AG04450 (cell line): Measurements from ENCODE around the gene EHMT1. TPM values are rescaled to one million over a fixed set of nuclear protein-coding genes. Genes with fewer than 3 reads are reported as not detected.
A peak's percentile ranks its signal among the peaks of the same experiment; 100 is the strongest.

Experiments
- CTCF ChIA-PET: fragments of 300-600, 350-600 bp; formaldehyde crosslinking; extraction: SDS; loops from one replicate; lab custom pipeline; 2022; ENCODE audit warnings: antibody characterized with exemption, inconsistent platforms; lab: Charles Lee
- POLR2A ChIA-PET: fragments of 350-600 bp; formaldehyde crosslinking; extraction: SDS; loops from one replicate; lab custom pipeline; 2021; ENCODE audit warnings: antibody characterized with exemption, inconsistent platforms; lab: Yijun Ruan, JAX
- DNase-seq: peaks from one replicate; pipeline ENCODE4 v3.0.0-alpha.2; 2011; ENCODE audit warnings: low read depth, low spot score
- H3K27ac ChIP-seq: one replicate; pipeline ENCODE4 v1.5.1; 2012; ENCODE audit warnings: low read depth, low read length, control low read depth
- H3K27me3 ChIP-seq: one replicate; pipeline ENCODE4 v1.6.0; 2012; ENCODE audit warnings: low read length; ENCODE audit not compliant: control insufficient read depth, insufficient read depth
- H3K4me3 ChIP-seq: 2 replicates; pipeline ENCODE4 v1.5.1; 2011; ENCODE audit warnings: mild to moderate bottlenecking, low read depth, low read length, control low read depth
- H3K9me3 ChIP-seq: 2 replicates; pipeline ENCODE4 v1.5.1; 2012; ENCODE audit warnings: low read length; ENCODE audit not compliant: control insufficient read depth, insufficient read depth
- CTCF ChIP-seq: IDR thresholded peaks from 2 replicates; pipeline ENCODE4 v1.5.1; 2011; ENCODE audit warnings: low read depth, low read length, control low read depth, inconsistent platforms
- polyA plus RNA-seq: library from polyadenylated mRNA; depleted of rRNA; stranded (reverse); fragments of >200 nt; gene quantifications from 2 replicates; pipeline ENCODE4 v1.2.3, GENCODE V29; 2011

Gene EHMT1
- polyA plus RNA-seq, 1 experiment = 26.1 TPM

DNA sequence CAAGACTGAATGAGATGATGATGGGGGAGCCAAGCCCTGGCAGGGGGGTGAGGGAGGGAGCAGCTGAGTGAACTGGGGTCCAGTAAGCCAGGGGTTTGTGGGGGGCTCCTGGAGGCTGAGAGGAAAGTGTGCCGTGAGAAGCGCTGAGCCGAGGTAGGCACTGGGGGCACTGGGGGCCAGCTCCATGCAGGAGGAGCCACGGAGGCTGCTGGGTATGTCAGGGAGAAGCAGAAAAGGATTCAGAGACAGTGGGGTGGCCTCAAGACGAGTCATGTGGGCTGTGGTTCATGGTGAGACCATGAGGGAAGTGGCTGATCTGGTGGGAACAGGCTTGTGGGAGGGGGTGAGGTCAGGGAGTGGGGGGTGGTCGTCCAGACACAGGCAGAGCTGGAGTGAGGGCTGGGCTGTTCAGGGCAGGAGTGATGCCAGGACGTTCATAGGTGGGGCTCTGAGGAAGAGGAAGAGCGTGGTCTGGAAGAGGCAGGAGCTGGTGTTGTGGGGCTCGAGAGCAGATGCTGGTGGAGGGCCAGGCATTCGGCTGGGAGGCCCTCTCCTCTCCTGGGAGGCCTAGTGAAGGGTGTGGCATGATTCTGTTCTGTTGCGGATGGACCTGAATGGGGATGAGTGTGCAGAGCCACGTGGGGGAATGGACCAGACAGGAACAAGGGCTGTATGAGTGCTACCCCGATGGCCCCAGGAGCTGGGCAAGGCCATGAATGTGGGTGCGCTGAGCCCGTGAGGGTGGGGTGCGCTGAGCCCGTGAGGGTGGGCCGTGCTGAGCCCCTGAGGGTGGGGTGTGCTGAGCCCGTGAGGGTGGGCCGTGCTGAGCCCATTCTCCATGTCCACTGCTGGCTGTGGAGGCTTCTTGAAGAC is 166.1 kb downstream of the EHMT1 start:
- Histone ChIP-seq H3K27me3 (no peaks in the 10 kb centered on the region), H3K4me3 (no peak overlapping the region), H3K9me3 (no peaks in the 10 kb centered on the region; the same call in 1 of the 2 replicates), H3K27ac (no peak overlapping the region)
- no peak for TF ChIP-seq CTCF
- no peak for DNase-seq
- ChIA-PET POLR2A (no interaction called here), CTCF (no interaction called here)

DNA sequence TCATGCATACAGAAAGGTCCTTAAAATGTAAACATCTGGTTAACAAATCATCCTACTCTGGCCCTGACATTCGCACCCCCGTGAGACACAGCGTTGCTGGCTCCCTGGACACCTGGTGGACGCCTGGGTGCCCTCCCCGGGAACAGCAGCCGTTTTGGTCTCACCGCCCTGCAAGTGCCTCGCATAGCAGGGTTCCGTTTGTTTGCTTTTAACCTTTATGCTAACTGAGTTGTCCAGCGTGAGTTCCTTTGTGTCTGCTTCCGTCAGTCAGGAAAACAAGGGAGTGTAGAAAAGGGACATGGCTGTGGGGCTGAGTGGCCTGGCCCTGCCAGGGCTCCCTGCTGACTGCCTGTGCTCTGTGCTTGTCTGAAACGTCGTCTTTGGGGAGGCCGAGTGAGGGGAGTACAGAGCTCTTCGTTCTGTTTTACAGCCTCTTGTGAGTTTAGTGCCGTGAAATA is 166.9 kb downstream of the EHMT1 start:
- DNase-seq = no peak
- TF ChIP-seq CTCF = no peak
- peak overlapping the region; percentile 11 for H3K27ac ChIP-seq
- CTCF ChIA-PET = interaction anchor here (0.6 kb wide), 1 partner anchor 113 kb away, joined by 3 read pairs; no protein-coding TSS in a partner anchor
- no peak overlapping the region for H3K4me3 ChIP-seq
- POLR2A ChIA-PET = no interaction called here
- H3K9me3 ChIP-seq = no peaks in the 10 kb centered on the region; the same call in 1 of the 2 replicates
- H3K27me3 ChIP-seq = no peaks in the 10 kb centered on the region

- H3K27ac ChIP-seq = no peak overlapping the region
- DNase-seq = no peak
- H3K4me3 ChIP-seq = no peak overlapping the region
- ChIA-PET POLR2A (no interaction called here), CTCF (no interaction called here)
- H3K9me3 ChIP-seq = no peaks in the 10 kb centered on the region; the same call in 1 of the 2 replicates
- no peak for TF ChIP-seq CTCF
- no peaks in the 10 kb centered on the region for H3K27me3 ChIP-seq
Observed at GRCh38 chr9:137786511-137786920, 167.7 kb downstream of the EHMT1 start.

DNA sequence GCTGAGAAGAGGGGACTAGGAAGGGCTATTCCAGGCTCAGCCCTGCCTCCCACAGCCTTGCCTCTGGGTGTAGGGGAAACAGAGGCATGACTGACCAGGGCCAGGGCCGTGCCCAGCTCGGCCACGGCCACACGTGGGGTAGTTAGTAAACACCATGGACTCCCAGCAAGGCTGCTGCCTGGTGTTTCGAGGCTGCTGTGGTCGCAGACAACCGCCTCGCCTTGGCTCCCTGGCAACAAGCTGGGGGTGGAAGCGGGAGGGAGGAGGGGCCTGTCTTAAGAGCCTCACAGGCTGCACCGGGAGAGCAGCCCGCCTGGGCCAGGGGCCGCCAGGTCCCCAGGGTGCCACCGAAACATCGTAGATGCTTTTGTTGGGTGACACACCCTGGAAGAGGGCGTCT is 168.6 kb downstream of the EHMT1 start:
- POLR2A ChIA-PET = no interaction called here
- CTCF ChIA-PET = no interaction called here
- Histone ChIP-seq H3K27me3 (no peaks in the 10 kb centered on the region), H3K9me3 (no peaks in the 10 kb centered on the region; the same call in 1 of the 2 replicates), H3K27ac (no peak overlapping the region), H3K4me3 (no peak overlapping the region)
- no peak for TF ChIP-seq CTCF
- no peak for DNase-seq
